Colonic mucosa (tissue), 4 donors: ENCODE data around the gene CHTF18. TPM values are rescaled to one million over a fixed set of nuclear protein-coding genes. Genes with fewer than 3 reads are reported as not detected.

Experiments used
- DNase-seq: peaks from one replicate; pipeline ENCODE4 v3.0.0-alpha.2; 2020
- H3K27ac ChIP-seq: fragments of 200-600 bp; one replicate; pipeline ENCODE4 v1.8.0; 2021
- H3K27me3 ChIP-seq: fragments of 200-600 bp; one replicate; pipeline ENCODE4 v1.8.0; 2021
- H3K36me3 ChIP-seq: fragments of 200-600 bp; one replicate; pipeline ENCODE4 v1.8.0; 2021
- H3K4me1 ChIP-seq: fragments of 200-600 bp; one replicate; pipeline ENCODE4 v1.8.0; 2021; ENCODE audit warnings: mild to moderate bottlenecking
- H3K4me3 ChIP-seq: fragments of 200-600 bp; one replicate; pipeline ENCODE4 v1.8.0; 2021
- H3K9ac ChIP-seq, 2 donors: one replicate each; pipeline ENCODE4 v1.7.0; 2013; ENCODE audit warnings: control low read depth in 2 of 2, low read depth in 2 of 2, low read length in 2 of 2
- H3K9me3 ChIP-seq: fragments of 200-600 bp; one replicate; pipeline ENCODE4 v1.8.0; 2021
- intact Hi-C: fragments of 100-400 bp; cut with DNase I; formaldehyde crosslinking; loops from one replicate; pipeline ENCODE4 v1.14.1; 2022
- total RNA-seq, 2 donors: library from RNA; stranded (reverse); fragmentation: NEBNext Ultra II Directional in 1 of 2; extraction: Animal tissue kit (Norgen Biotek cat#: 25700) in 1 of 2; gene quantifications; one replicate each; pipeline ENCODE4 v1.2.1, GENCODE V29; 2021
- TF ChIP-seq, protein P1 (sequence below): fragments of 200-600 bp; IDR thresholded peaks from one replicate; pipeline ENCODE4 v1.8.0; 2022; ENCODE audit warnings: antibody characterized with exemption, mild to moderate bottlenecking
- donor health status: healthy.
- donor health status: DM: no; HTN: no; CAD: no.
- donor health status: DM: no; HTN: no; CAD: no.

The CHTF18 gene
- total RNA-seq, 2 donors from 2014 or later = 16.5 to 111 TPM

DNA sequence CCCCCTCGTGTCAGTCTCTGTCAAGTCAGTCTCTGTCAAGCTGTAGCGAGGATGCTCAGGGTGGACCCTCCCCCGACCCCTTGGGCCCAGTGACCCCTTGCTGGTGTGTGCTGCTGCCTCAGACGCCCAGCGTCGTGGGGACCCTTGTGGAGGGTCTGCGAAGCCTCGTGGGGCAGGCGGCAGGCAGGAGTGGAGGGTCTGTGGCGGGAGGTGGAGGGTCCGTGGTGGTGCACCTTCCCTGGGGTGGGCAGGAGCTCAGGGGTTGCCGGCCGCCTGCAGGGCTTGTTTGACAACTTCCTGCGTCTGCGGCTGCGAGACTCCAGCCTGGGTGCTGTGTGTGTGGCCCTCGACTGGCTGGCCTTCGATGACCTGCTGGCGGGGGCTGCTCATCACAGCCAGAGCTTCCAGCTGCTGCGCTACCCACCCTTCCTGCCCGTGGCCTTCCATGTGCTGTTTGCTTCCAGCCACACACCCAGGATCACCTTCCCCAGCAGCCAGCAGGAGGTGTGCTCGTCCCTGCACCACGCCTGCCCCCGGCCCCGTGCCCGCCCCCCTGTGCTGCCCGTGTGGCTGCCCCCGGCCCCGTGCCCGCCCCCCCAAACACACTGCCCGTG lies 6.5 kb downstream of the CHTF18 start:
- intact Hi-C loops = no loop called here
- TF ChIP-seq, protein P1, sequence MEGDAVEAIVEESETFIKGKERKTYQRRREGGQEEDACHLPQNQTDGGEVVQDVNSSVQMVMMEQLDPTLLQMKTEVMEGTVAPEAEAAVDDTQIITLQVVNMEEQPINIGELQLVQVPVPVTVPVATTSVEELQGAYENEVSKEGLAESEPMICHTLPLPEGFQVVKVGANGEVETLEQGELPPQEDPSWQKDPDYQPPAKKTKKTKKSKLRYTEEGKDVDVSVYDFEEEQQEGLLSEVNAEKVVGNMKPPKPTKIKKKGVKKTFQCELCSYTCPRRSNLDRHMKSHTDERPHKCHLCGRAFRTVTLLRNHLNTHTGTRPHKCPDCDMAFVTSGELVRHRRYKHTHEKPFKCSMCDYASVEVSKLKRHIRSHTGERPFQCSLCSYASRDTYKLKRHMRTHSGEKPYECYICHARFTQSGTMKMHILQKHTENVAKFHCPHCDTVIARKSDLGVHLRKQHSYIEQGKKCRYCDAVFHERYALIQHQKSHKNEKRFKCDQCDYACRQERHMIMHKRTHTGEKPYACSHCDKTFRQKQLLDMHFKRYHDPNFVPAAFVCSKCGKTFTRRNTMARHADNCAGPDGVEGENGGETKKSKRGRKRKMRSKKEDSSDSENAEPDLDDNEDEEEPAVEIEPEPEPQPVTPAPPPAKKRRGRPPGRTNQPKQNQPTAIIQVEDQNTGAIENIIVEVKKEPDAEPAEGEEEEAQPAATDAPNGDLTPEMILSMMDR = no peak
- H3K36me3 ChIP-seq = no peaks in the 10 kb centered on the region

DNA sequence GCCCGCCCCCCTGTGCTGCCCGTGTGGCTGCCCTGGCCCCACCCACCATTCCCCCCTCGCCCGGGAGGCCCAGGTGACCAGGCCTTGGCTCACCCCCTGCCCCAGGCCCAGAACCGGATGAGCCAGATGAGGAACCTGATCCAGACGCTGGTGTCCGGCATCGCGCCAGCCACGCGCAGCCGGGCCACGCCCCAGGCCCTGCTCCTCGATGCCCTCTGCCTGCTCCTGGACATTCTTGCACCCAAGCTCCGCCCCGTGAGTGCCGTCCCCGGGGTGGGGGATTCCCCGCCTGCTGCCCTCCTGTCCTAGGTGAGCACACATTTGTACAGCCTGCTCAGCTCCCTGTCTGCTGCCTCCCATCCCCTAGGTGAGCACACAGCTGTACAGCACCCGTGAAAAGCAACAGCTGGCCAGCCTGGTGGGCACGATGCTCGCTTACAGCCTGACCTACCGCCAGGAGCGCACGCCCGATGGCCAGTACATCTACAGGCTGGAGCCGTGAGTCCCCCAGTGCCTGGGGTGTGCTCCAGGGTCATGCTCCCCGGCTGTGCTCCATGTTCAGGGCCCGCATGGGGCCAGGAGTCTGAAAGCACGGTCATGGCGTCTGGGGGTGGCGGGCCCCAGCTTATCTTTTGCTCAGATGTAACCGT lies 7.3 kb downstream of the CHTF18 start:
- Histone ChIP-seq H3K36me3 (no peaks in the 10 kb centered on the region), H3K4me3 (no peak overlapping the region), H3K27ac (no peak overlapping the region), H3K9me3 (no peaks in the 10 kb centered on the region), H3K4me1 (no peaks in the 10 kb centered on the region), H3K27me3 (peaks cover 15% of the 10 kb centered on the region), H3K9ac (no peak overlapping the region)
- TF ChIP-seq, protein P1 = no peak
- DNase-seq = no peak
- intact Hi-C loops = no loop called here

More for the DNA sequence above, 6.5 kb downstream of the CHTF18 start:
- Histone ChIP-seq H3K9ac (no peak overlapping the region), H3K4me3 (no peak overlapping the region), H3K27ac (no peak overlapping the region), H3K9me3 (no peaks in the 10 kb centered on the region), H3K4me1 (no peaks in the 10 kb centered on the region), H3K27me3 (peaks cover 7% of the 10 kb centered on the region)
- DNase-seq = no peak

- H3K4me3 ChIP-seq = no peak overlapping the region
- H3K9ac ChIP-seq = no peak overlapping the region
- intact Hi-C loops = no loop called here
- no peak for DNase-seq
- TF ChIP-seq, protein P1 = no peak
- peaks cover 23% of the 10 kb centered on the region for H3K27me3 ChIP-seq
- H3K36me3 ChIP-seq = no peaks in the 10 kb centered on the region
- H3K4me1 ChIP-seq = no peaks in the 10 kb centered on the region
- no peaks in the 10 kb centered on the region for H3K9me3 ChIP-seq
- H3K27ac ChIP-seq = no peak overlapping the region
These were observed 8.1 kb downstream of the CHTF18 start for GRCh38 chr16:796296-797119.

DNA sequence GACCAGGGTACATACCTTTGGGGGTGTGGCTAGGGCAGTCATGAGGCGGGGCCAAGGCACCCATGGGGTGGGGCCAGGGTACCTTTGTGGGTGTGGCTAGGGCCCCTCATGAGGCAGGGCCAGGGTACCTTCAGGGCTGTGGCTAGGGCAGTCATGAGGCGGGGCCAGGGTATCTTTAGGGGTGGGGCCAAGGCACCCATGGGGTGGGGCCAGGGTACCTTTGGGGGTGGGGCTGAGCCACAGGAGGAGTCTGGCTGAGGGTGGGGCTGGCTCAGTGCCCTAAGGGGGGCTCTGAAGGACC lies 8.7 kb downstream of the CHTF18 start:
- H3K9me3 ChIP-seq = no peaks in the 10 kb centered on the region
- H3K36me3 ChIP-seq = no peaks in the 10 kb centered on the region
- no peaks in the 10 kb centered on the region for H3K4me1 ChIP-seq
- intact Hi-C loops = no loop called here
- TF ChIP-seq, protein P1 = no peak
- H3K27ac ChIP-seq = no peak overlapping the region
- DNase-seq = peak; percentile 39
- peaks cover 28% of the 10 kb centered on the region for H3K27me3 ChIP-seq
- H3K4me3 ChIP-seq = no peak overlapping the region
- H3K9ac ChIP-seq = no peak overlapping the region

DNA sequence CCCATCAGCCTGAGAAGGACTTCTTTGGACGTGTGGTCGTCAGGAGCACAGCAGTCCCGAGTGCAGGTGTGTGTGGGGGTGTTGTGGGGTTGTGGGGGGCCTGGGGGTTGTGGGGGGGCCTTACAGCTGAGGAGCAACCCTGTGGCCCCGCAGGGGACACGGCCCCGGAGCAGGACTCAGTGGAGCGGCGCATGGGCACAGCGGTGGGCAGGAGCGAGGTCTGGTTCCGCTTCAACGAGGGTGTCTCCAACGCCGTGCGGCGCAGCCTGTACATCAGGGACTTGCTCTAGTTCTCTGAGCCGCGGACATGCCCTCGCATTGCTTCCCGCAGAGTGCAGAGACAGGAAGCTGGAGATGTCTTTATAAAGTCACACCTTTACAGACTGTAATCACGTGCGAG lies 9.3 kb downstream of the CHTF18 start:
- H3K4me3 ChIP-seq = no peak overlapping the region
- H3K36me3 ChIP-seq = no peaks in the 10 kb centered on the region
- intact Hi-C loops = no loop called here
- H3K9ac ChIP-seq = no peak overlapping the region
- no peaks in the 10 kb centered on the region for H3K4me1 ChIP-seq
- no peak overlapping the region for H3K27ac ChIP-seq
- TF ChIP-seq, protein P1 = no peak
- H3K27me3 ChIP-seq = peaks cover 35% of the 10 kb centered on the region
- no peak for DNase-seq
- no peaks in the 10 kb centered on the region for H3K9me3 ChIP-seq
